Colonic mucosa (tissue), 4 donors: ENCODE measurements around the gene GBP6. TPM values are rescaled to one million over a fixed set of nuclear protein-coding genes. Genes with fewer than 3 reads are reported as not detected.

Experiments used
- DNase-seq: peaks from one replicate; pipeline ENCODE4 v3.0.0-alpha.2; 2020
- H3K27ac ChIP-seq: fragments of 200-600 bp; one replicate; pipeline ENCODE4 v1.8.0; 2021
- H3K27me3 ChIP-seq: fragments of 200-600 bp; one replicate; pipeline ENCODE4 v1.8.0; 2021
- H3K36me3 ChIP-seq: fragments of 200-600 bp; one replicate; pipeline ENCODE4 v1.8.0; 2021
- H3K4me1 ChIP-seq: fragments of 200-600 bp; one replicate; pipeline ENCODE4 v1.8.0; 2021; ENCODE audit warnings: mild to moderate bottlenecking
- H3K4me3 ChIP-seq: fragments of 200-600 bp; one replicate; pipeline ENCODE4 v1.8.0; 2021
- H3K9ac ChIP-seq, 2 donors: one replicate each; pipeline ENCODE4 v1.7.0; 2013; ENCODE audit warnings: control low read depth in 2 of 2, low read depth in 2 of 2, low read length in 2 of 2
- H3K9me3 ChIP-seq: fragments of 200-600 bp; one replicate; pipeline ENCODE4 v1.8.0; 2021
- CTCF ChIP-seq: fragments of 200-600 bp; IDR thresholded peaks from one replicate; pipeline ENCODE4 v1.8.0; 2022; ENCODE audit warnings: antibody characterized with exemption, mild to moderate bottlenecking
- intact Hi-C: fragments of 100-400 bp; cut with DNase I; formaldehyde crosslinking; loops from one replicate; pipeline ENCODE4 v1.14.1; 2022
- total RNA-seq, 2 donors: library from RNA; stranded (reverse); fragmentation: NEBNext Ultra II Directional in 1 of 2; extraction: Animal tissue kit (Norgen Biotek cat#: 25700) in 1 of 2; gene quantifications; one replicate each; pipeline ENCODE4 v1.2.1, GENCODE V29; 2021
- donor health status: healthy.
- donor health status: DM: no; HTN: no; CAD: no.
- donor health status: DM: no; HTN: no; CAD: no.

Gene GBP6
- total RNA-seq, 2 donors from 2014 or later = not detected

GRCh38 chr1:89360716-89361115 is 3.1 kb upstream of the GBP6 start:
- Histone ChIP-seq H3K27ac (no peak overlapping the region), H3K27me3 (no peaks in the 10 kb centered on the region), H3K9me3 (no peaks in the 10 kb centered on the region), H3K4me1 (no peaks in the 10 kb centered on the region), H3K9ac (no peak overlapping the region), H3K4me3 (no peak overlapping the region), H3K36me3 (no peaks in the 10 kb centered on the region)
- intact Hi-C loops = no loop called here
- TF ChIP-seq CTCF = no peak
- no peak for DNase-seq

GRCh38 chr1:89361681-89362080 is 2.2 kb upstream of the GBP6 start:
- intact Hi-C loops = no loop called here

GRCh38 chr1:89363196-89363595 is 663 bp upstream of the GBP6 start:
- H3K27me3 ChIP-seq = no peaks in the 10 kb centered on the region
- TF ChIP-seq CTCF = no peak
- no peaks in the 10 kb centered on the region for H3K9me3 ChIP-seq
- no peaks in the 10 kb centered on the region for H3K4me1 ChIP-seq
- no peaks in the 10 kb centered on the region for H3K36me3 ChIP-seq
- H3K9ac ChIP-seq = no peak overlapping the region
- intact Hi-C loops = no loop called here
- no peak overlapping the region for H3K27ac ChIP-seq
- DNase-seq = no peak
- H3K4me3 ChIP-seq = no peak overlapping the region

More at GRCh38 chr1:89361681-89362080, 2.2 kb upstream of the GBP6 start:
- H3K4me1 ChIP-seq = no peaks in the 10 kb centered on the region
- DNase-seq = no peak
- H3K4me3 ChIP-seq = no peak overlapping the region
- no peak overlapping the region for H3K27ac ChIP-seq
- H3K9me3 ChIP-seq = no peaks in the 10 kb centered on the region
- TF ChIP-seq CTCF = no peak
- no peaks in the 10 kb centered on the region for H3K27me3 ChIP-seq
- H3K36me3 ChIP-seq = no peaks in the 10 kb centered on the region
- H3K9ac ChIP-seq = no peak overlapping the region

- intact Hi-C loops = no loop called here
- no peak for DNase-seq
- H3K4me1 ChIP-seq = no peaks in the 10 kb centered on the region
Observed at GRCh38 chr1:89364954-89365550, 1.2 kb downstream of the GBP6 start.

GRCh38 chr1:89367221-89367620 is 3.4 kb downstream of the GBP6 start:
- no peak for DNase-seq
- no peak overlapping the region for H3K4me3 ChIP-seq
- H3K4me1 ChIP-seq = no peaks in the 10 kb centered on the region
- no peak for TF ChIP-seq CTCF
- H3K9ac ChIP-seq = no peak overlapping the region
- intact Hi-C loops = no loop called here
- no peaks in the 10 kb centered on the region for H3K27me3 ChIP-seq
- H3K9me3 ChIP-seq = no peaks in the 10 kb centered on the region
- H3K27ac ChIP-seq = no peak overlapping the region
- H3K36me3 ChIP-seq = no peaks in the 10 kb centered on the region

More at GRCh38 chr1:89364954-89365550, 1.2 kb downstream of the GBP6 start:
- no peaks in the 10 kb centered on the region for H3K36me3 ChIP-seq
- H3K9me3 ChIP-seq = no peaks in the 10 kb centered on the region
- TF ChIP-seq CTCF = no peak
- no peak overlapping the region for H3K9ac ChIP-seq
- H3K27me3 ChIP-seq = no peaks in the 10 kb centered on the region
- H3K27ac ChIP-seq = no peak overlapping the region
- H3K4me3 ChIP-seq = no peak overlapping the region
